HG02973 (cell line): ENCODE results near the gene ATP9B.
"Not testable (repeated sequence)": the region's sequence is repeated elsewhere in the genome, so short reads cannot be mapped to it uniquely, and the experiment has no call there.

Experiments used
- ATAC-seq: cut with Tn5 transposase; IDR thresholded peaks from one replicate; pipeline ENCODE4 v1.9.1; 2021; ENCODE audit warnings: moderate library complexity; ENCODE audit not compliant: unreplicated experiment

ATP9B gene

DNA sequence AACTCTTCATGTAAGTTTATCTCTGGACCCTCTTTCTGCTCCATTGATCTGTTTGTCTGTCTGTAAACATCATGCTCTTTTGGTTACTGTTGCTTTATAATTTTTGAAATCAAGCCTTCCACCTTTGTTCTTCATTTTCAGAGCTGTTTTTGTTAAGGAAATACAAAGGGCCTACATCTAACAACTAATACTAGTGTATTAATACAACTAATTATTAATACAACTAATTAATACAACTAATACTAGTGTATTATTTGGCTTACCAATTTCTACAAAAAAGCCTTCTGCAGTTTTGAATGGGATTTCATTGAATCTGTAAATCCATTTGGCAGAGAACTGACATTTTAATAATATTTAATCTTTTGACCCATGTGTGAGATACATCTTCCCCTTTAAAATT lies 66.7 kb downstream of the ATP9B start:
- no peak for ATAC-seq

- no peak for ATAC-seq
These were observed 67.5 kb downstream of the ATP9B start for GRCh38 chr18:79136742-79137141.

DNA sequence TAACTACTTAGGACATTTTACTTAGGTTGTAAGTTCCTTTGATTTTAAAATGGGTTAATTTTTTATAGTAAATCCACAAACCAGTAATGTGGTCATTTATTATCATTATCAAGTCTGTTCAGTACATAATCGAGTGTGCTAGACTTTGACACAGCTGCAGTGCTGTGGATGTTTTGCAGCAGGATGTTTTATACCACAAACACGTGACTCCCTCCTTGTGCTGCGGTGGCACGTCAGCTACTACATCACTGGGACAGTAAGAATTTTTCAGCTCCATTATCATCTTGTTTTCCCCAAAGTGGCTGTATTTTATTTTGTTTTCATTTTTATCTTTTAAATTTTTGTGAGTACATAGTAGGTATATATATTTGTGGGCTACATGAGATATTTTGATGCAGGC lies 70.0 kb downstream of the ATP9B start:
- no peak for ATAC-seq

GRCh38 chr18:79147014-79147413 lies 77.8 kb downstream of the ATP9B start:
- no peak for ATAC-seq

GRCh38 chr18:79151191-79151590 lies 82.0 kb downstream of the ATP9B start:
- ATAC-seq, result no peak

- no peak for ATAC-seq
These were observed 87.1 kb downstream of the ATP9B start for GRCh38 chr18:79156327-79156726.

- ATAC-seq, result no peak
These were observed 95.5 kb downstream of the ATP9B start for GRCh38 chr18:79164706-79165105.

- no peak for ATAC-seq
These were observed 97.5 kb downstream of the ATP9B start for GRCh38 chr18:79166702-79167101.

DNA sequence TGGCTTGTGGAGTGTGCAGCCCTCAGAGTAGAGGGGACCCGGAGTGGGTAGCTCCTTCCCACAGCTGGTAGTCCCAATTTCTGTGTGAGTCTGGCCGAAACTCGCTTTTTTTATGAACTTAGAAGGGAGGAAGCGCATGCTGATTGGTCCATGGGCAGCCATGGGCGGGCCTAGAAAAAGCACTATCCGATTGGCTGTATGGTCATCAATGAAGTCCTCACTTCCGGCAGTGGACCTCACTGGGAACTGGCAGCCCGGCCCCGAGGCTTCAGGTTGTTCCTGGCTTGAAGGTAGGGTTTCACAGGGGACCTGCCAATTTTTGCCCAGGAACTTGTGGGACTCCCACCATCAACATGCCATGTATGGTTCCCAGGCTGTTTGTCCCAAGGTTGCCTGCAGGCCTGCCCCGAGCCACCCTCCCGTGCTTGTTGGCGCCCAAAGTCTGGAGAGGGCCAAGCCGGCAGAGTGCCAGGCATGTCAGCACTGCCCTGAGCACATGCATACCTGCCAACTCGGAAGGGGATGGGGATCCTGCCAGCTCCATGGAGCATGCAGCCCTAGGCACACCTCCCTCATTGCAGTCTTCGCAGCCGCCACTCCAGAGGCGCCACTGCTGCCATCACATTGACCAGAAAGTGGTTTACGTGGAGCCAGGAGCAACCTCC lies 98.5 kb downstream of the ATP9B start:
- ATAC-seq, result no peak

DNA sequence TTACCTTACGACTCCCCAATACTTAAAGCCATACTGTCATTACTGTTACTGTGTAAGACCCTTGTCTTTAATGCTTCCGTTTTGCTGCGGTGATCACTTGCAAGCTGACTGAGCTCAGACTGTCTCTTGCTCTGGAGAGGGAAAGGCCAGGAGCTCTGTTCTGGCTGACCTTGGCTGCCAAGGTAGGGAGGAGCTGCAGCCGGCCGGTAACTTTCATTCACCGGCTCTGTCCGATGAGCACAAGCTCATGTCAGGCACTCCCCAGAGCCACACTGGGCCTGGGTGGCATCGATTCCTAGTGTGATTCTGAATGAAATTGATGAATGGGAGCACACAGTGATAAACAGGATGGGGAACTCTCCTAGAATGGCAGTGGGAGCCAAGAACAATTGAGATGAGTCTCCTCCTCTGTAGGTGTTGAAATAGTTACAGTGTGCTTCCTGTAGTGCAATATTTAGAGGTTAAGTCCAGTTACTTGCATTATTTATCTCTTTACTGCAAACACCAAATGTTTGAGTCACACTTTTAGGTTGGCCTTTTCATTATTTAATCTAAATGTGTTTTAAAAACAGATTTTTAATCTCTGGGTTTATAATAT lies 100.9 kb downstream of the ATP9B start:
- no peak for ATAC-seq

DNA sequence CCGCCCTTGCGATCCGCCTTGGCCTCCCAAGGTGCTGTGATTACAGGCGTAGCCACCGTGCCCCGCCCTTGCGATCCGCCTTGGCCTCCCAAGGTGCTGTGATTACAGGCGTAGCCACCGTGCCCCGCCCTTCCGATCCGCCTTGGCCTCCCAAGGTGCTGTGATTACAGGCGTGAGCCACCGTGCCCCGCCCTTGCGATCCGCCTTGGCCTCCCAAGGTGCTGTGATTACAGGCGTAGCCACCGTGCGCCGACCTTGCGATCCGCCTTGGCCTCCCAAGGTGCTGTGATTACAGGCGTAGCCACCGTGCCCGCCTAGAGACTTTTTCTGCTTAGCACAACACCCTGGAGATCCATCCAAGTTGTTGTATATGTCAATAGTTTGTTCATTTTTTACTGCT lies 103.1 kb downstream of the ATP9B start:
- ATAC-seq, result not testable (repeated sequence)

DNA sequence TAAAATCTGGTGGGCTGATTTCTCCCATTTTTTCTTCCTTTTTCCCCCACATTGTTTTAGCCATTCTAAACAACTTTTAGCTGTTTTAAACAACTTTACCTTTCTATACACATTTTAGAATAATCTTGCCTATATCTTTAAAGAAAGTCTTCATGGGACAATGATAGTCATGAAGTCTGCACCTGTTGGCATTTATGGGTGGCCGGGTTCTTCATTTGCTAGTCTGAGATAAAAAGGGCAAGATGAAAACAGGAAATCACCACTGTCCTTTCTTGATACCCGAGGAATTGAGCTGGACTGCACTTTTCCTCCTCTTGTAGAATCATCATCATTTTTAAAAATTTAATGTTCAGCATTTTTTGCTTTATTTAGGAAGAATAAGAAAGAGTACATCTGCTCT lies 104.5 kb downstream of the ATP9B start:
- ATAC-seq, result no peak

- no peak for ATAC-seq
These were observed 108.9 kb downstream of the ATP9B start for GRCh38 chr18:79178113-79178531.

DNA sequence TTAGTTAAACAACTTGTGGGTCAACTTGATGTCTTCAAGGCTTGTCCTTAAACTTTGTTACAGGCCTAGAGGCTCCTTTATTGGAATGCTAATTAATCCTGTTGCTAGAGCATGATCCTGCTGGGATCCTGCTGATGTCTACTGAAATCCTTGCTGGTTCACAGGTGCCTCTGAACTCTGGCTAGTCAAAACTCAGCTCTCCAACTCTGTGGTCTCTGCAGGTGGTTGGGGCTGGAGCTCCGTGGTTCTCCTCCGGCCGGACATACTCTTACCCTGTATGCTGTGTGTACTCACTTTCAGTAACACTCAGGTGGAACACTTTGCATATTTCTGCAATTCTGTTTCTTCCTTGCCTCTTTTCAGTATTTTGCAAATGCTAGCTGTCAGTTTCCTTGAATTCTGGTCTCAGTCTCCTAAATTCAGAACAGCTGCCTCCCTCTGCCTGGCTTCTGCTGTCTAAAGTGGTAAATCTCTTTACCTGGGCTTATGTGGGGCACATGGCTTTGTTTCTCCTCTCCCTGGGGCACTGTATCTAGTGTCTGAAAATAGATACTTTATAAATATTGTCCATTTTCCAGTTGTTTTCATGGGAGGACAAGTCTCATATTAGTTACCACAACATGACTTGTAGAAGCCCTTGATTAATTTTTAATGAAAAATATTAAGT lies 113.0 kb downstream of the ATP9B start:
- no peak for ATAC-seq

- no peak for ATAC-seq
These were observed 116.5 kb downstream of the ATP9B start for GRCh38 chr18:79185648-79186047.

- ATAC-seq, result peak; percentile 71
These were observed 117.5 kb downstream of the ATP9B start for GRCh38 chr18:79186649-79187048.

DNA sequence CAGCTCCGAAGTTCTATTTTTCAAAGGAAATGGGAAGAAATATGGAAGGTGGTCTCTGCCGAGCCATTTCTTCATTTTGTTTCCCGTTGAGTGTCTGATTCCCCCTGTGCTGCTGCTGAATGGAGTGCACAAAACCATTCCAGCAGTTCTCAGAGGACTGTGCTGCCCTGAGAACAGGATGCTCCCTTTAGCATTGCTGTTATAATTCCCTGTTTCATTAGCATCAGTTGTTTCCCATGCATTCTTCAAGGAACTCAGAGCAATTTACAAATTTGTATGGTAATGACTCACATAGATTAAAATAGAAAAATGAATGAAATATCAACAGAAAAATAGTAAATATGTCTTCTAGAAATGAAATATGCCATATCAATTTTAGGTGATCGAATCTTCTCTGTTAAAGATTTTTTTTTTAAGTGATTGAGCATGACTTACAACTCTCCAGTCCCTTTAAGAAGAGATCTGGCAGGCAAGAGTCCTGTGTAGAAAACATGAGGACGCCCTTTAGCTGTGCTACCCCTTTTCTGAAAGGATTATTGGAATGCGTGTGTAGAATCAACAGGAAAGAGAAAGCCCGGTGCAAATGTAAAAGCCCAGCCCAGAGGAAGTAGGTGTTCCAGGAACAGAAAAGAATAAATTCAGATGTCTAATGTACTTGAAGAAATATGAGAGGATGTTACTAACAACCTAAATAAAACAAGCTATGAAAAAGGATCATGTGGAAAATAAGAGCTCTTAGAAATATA lies 118.5 kb downstream of the ATP9B start:
- ATAC-seq, result no peak

DNA sequence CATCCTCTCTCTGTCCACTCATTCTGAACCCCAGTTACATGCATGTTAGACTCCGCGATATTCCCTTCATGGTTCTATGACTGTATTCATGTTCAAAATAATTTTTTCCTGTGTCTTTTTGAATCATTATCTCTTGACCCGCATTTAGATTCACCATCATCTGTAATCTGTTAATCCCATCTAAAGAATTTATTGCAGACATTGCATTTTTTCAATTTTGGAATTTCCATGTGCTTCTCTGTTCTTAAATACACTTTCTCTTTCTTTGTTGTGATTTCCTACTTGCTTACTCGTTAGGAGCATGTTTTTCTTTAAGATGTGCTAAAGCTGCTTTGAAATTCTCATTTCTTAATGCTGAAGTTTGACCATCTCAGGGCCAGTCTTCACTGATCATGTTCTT lies 122.2 kb downstream of the ATP9B start:
- ATAC-seq, result no peak

DNA sequence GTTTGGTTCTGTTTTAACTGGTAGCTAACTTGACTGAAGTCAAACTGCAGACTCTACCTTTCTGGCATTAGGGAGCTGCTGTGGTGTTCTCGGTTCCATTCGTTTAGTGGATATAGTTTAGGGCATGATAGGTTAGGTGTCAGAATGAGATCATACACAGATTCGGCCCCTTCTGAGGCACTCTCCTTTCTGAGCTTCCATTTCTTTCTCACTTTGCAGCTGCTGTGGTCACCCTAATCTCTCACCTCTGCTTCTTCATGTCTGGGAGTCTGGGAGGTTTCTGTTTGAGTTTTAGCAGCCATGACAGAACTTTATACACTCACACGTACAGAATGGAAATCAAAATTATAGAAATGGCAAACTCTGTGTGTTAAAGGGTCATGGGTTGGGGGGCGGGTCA lies 122.8 kb downstream of the ATP9B start:
- ATAC-seq, result no peak

DNA sequence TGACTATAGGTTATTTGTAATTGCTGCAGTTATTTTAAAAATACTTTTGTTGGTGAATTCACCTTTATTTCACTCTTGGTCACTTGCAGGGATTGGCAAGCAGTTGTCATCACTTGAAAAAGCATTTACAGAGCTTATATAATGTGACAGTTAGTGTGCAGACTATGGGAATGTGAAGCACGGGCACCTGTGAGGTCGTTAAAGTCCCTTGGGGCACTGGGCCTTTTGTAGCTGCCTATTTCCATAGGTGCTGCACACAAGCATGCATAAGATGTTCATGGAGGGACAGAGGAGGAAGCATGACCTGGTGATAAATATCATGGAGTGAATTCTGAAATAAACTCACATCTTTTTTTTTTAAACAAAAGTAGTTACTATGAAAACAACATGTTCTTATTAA lies 124.6 kb downstream of the ATP9B start:
- no peak for ATAC-seq
